Mucosa of stomach (tissue), 1 donor: ENCODE measurements around the gene DCANP1.

ENCODE experiments used
- H3K27me3 ChIP-seq: one replicate; pipeline ENCODE4 v1.7.0; 2013; ENCODE audit warnings: mild to moderate bottlenecking, low read length; ENCODE audit not compliant: control insufficient read depth, insufficient read depth
- H3K36me3 ChIP-seq: one replicate; pipeline ENCODE4 v1.7.0; 2013; ENCODE audit warnings: low read length; ENCODE audit not compliant: control insufficient read depth, insufficient read depth
- H3K4me1 ChIP-seq: one replicate; pipeline ENCODE4 v1.7.0; 2013; ENCODE audit warnings: mild to moderate bottlenecking, low read length; ENCODE audit not compliant: control insufficient read depth, insufficient read depth
- H3K4me3 ChIP-seq: one replicate; pipeline ENCODE4 v1.7.0; 2013; ENCODE audit warnings: low read length
- H3K9ac ChIP-seq: one replicate; pipeline ENCODE4 v1.7.0; 2013; ENCODE audit warnings: mild to moderate bottlenecking, low read length, moderate library complexity
- H3K9me3 ChIP-seq: one replicate; pipeline ENCODE4 v1.7.0; 2013; ENCODE audit warnings: mild to moderate bottlenecking, low read length, moderate library complexity; ENCODE audit not compliant: control insufficient read depth
- donor health status: Pancreatic carcinoma.

The DCANP1 gene

GRCh38 chr5:135450952-135451351, 3.8 kb upstream of the DCANP1 start:
- Histone ChIP-seq H3K36me3 (no peaks in the 10 kb centered on the region), H3K27me3 (peaks cover 10% of the 10 kb centered on the region), H3K9me3 (no peaks in the 10 kb centered on the region), H3K4me1 (peaks cover 2% of the 10 kb centered on the region), H3K4me3 (no peak overlapping the region), H3K9ac (no peak overlapping the region)

- Histone ChIP-seq H3K4me1 (no peaks in the 10 kb centered on the region), H3K9me3 (no peaks in the 10 kb centered on the region), H3K9ac (no peak overlapping the region), H3K36me3 (no peaks in the 10 kb centered on the region), H3K4me3 (no peak overlapping the region), H3K27me3 (peaks cover 10% of the 10 kb centered on the region)
Observed at GRCh38 chr5:135450336-135450735, 3.2 kb upstream of the DCANP1 start.

GRCh38 chr5:135449644-135450043, 2.5 kb upstream of the DCANP1 start:
- Histone ChIP-seq H3K27me3 (peaks cover 10% of the 10 kb centered on the region), H3K4me3 (no peak overlapping the region), H3K4me1 (no peaks in the 10 kb centered on the region), H3K36me3 (no peaks in the 10 kb centered on the region), H3K9ac (no peak overlapping the region), H3K9me3 (no peaks in the 10 kb centered on the region)

GRCh38 chr5:135448791-135449507, 1.8 kb upstream of the DCANP1 start:
- Histone ChIP-seq H3K9me3 (no peaks in the 10 kb centered on the region), H3K27me3 (peaks cover 10% of the 10 kb centered on the region), H3K4me1 (no peaks in the 10 kb centered on the region), H3K4me3 (no peak overlapping the region), H3K36me3 (no peaks in the 10 kb centered on the region), H3K9ac (no peak overlapping the region)

GRCh38 chr5:135448071-135448739, 1.1 kb upstream of the DCANP1 start:
- H3K4me1 ChIP-seq = no peaks in the 10 kb centered on the region
- H3K4me3 ChIP-seq = no peak overlapping the region
- no peak overlapping the region for H3K9ac ChIP-seq
- H3K36me3 ChIP-seq = no peaks in the 10 kb centered on the region
- peaks cover 10% of the 10 kb centered on the region for H3K27me3 ChIP-seq
- H3K9me3 ChIP-seq = no peaks in the 10 kb centered on the region

- H3K4me1 ChIP-seq = no peaks in the 10 kb centered on the region
Observed at GRCh38 chr5:135446615-135447014, 533 bp downstream of the DCANP1 start.

GRCh38 chr5:135446206-135446605, 942 bp downstream of the DCANP1 start:
- H3K4me1 ChIP-seq = no peaks in the 10 kb centered on the region
- peaks cover 10% of the 10 kb centered on the region for H3K27me3 ChIP-seq
- H3K9me3 ChIP-seq = no peaks in the 10 kb centered on the region
- no peak overlapping the region for H3K4me3 ChIP-seq
- H3K36me3 ChIP-seq = no peaks in the 10 kb centered on the region
- no peak overlapping the region for H3K9ac ChIP-seq

More at GRCh38 chr5:135446615-135447014, 533 bp downstream of the DCANP1 start:
- no peak overlapping the region for H3K9ac ChIP-seq
- peaks cover 10% of the 10 kb centered on the region for H3K27me3 ChIP-seq
- H3K9me3 ChIP-seq = no peaks in the 10 kb centered on the region
- H3K4me3 ChIP-seq = no peak overlapping the region
- no peaks in the 10 kb centered on the region for H3K36me3 ChIP-seq

GRCh38 chr5:135445306-135445985, 1.7 kb downstream of the DCANP1 start:
- Histone ChIP-seq H3K36me3 (no peaks in the 10 kb centered on the region), H3K4me3 (no peak overlapping the region), H3K4me1 (no peaks in the 10 kb centered on the region), H3K27me3 (peaks cover 5% of the 10 kb centered on the region), H3K9me3 (no peaks in the 10 kb centered on the region), H3K9ac (no peak overlapping the region)

- Histone ChIP-seq H3K9me3 (no peaks in the 10 kb centered on the region), H3K4me3 (no peak overlapping the region), H3K27me3 (peaks cover 5% of the 10 kb centered on the region), H3K9ac (no peak overlapping the region), H3K36me3 (no peaks in the 10 kb centered on the region), H3K4me1 (no peaks in the 10 kb centered on the region)
Observed at GRCh38 chr5:135444881-135445280, 2.3 kb downstream of the DCANP1 start.

- no peaks in the 10 kb centered on the region for H3K36me3 ChIP-seq
- no peak overlapping the region for H3K9ac ChIP-seq
- no peaks in the 10 kb centered on the region for H3K9me3 ChIP-seq
- H3K27me3 ChIP-seq = peaks cover 5% of the 10 kb centered on the region
- H3K4me3 ChIP-seq = no peak overlapping the region
- H3K4me1 ChIP-seq = no peaks in the 10 kb centered on the region
Observed at GRCh38 chr5:135444360-135444759, 2.8 kb downstream of the DCANP1 start.

- Histone ChIP-seq H3K4me1 (peaks cover 3% of the 10 kb centered on the region), H3K9me3 (no peaks in the 10 kb centered on the region), H3K9ac (no peak overlapping the region), H3K36me3 (no peaks in the 10 kb centered on the region), H3K27me3 (no peaks in the 10 kb centered on the region), H3K4me3 (no peak overlapping the region)
Observed at GRCh38 chr5:135443161-135443960, 3.8 kb downstream of the DCANP1 start.
